Heart left ventricle (tissue), 13 donors: ENCODE results near the gene MPST.

ENCODE experiments used
- CTCF ChIP-seq, 12 donors: fragments of 200-600 bp; sonication (generic) in 4 of 12; IDR thresholded peaks; one replicate each; pipeline versions ENCODE4 v1.5.0 to v1.8.0; 2018 to 2022; ENCODE audit warnings: antibody characterized with exemption in 12 of 12, mild to moderate bottlenecking in 5 of 12
- POLR2A ChIP-seq, 2 donors: fragments of 450-650 bp; IDR thresholded peaks; one replicate each; pipeline ENCODE4 v1.6.1; 2017; ENCODE audit warnings: antibody characterized with exemption in 2 of 2, mild to moderate bottlenecking in 2 of 2, moderate library complexity in 2 of 2
- donor health status: ischemic (EF 13 %, LVEDD 7.1; RV severe dilation, severe dysfunction).
- donor health status: DM: no; HTN: yes; CAD: no.
- donor health status: DM: no; HTN: no; CAD: no.
- donor health status: ischemic (EF 25% LVEDD 6.9; RV normal size, moderate dysfunction).
- donor health status: ischemic (EF 25% LVEDD 5.7; RV mildly dilated, moderate dysfunction).
- donor health status: ischemic (EF 35%, LVEDD 5.7; RV mildly dilated, moderate dysfunction).
- donor health status: nonischemic (EF 11% LVEDD 7.7; RV severe dilation, severe dysfunction).
- donor health status: DM: yes; HTN: yes; CAD: no.
- donor health status: PGD.
- donor health status: ischemic (EF 29% LVEDD 5.4; RV normal size, mild dysfunction).
- donor health status: nonischemic (EF 23%, LVEDD 6.1; RV moderate dilation, normal function).

GRCh38 chr22:37062702-37063381 is 43.3 kb downstream of the MPST start:
- TF ChIP-seq CTCF (IDR thresholded peaks at IDR 0.05) (no peak), POLR2A (IDR thresholded peaks at IDR 0.05) (no peak)
